ENCODE data around the gene SYT1. TPM values are rescaled to one million over a fixed set of nuclear protein-coding genes. Genes with fewer than 3 reads are reported as not detected.

SYT1 gene
- total and polyA plus RNA-seq, 2 donors (not counting 3 experiments of a cell fraction or from before 2014, with no cell fraction given): 3.2 to 15.3 TPM

- H3K79me2 ChIP-seq (ENCODE audit: control insufficient read depth, insufficient read depth, low read length): no peaks in the 10 kb centered on the region
- no peak overlapping the region for H3K4me3 ChIP-seq (replicated peaks in 1 of 3; ENCODE audit: insufficient read depth in 1 of 3, low read depth in 1 of 3, low read length in 3 of 3)
- FAIRE-seq (no peak), DNase-seq (ENCODE audit: low read depth, low spot score) (no peak)
- no peaks in the 10 kb centered on the region for H3K36me3 ChIP-seq (ENCODE audit: control insufficient read depth in 2 of 2, extremely low read depth in 1 of 2, insufficient read depth in 2 of 2, low read length in 2 of 2)
- H3K9me1 ChIP-seq (replicated peaks; ENCODE audit: control insufficient read depth, extremely low read depth, insufficient read depth, low read length): no peaks in the 10 kb centered on the region
- no peaks in the 10 kb centered on the region for H3K9me3 ChIP-seq (replicated peaks; ENCODE audit: control insufficient read depth, insufficient read depth, low read length)
- no peak overlapping the region for H2AFZ ChIP-seq (ENCODE audit: low read depth, low read length)
- ChIA-PET POLR2A (no interaction called here), CTCF (interaction anchor here (0.7 kb wide), 1 partner anchor 43 kb away, joined by 3 read pairs; no protein-coding TSS in a partner anchor)
- no peaks in the 10 kb centered on the region for H4K20me1 ChIP-seq (replicated peaks; ENCODE audit: control insufficient read depth, extremely low read depth, insufficient read depth, low read length)
- H3K27me3 ChIP-seq (ENCODE audit: control insufficient read depth in 2 of 2, insufficient read depth in 2 of 2, low read length in 2 of 2): no peaks in the 10 kb centered on the region
- H3K9ac ChIP-seq (replicated peaks; ENCODE audit: extremely low read depth, insufficient read depth, low read length): no peak overlapping the region
- dilution Hi-C loops (cut with MboI; ENCODE audit: extremely low pct_ligation_motif_present, low sequenced_read_pairs) (no loop called here), intact Hi-C loops (cut with micrococcal nuclease) (no loop called here)
- no peak for TF ChIP-seq EZH2 (IDR thresholded peaks at IDR 0.05; ENCODE audit: borderline replicate concordance, low read depth, low read length, severe bottlenecking)
- TF ChIP-seq MYC (IDR thresholded peaks at IDR 0.05; ENCODE audit: low read depth, low read length): no peak
- TF ChIP-seq GATA2 (IDR thresholded peaks at IDR 0.05; ENCODE audit: insufficient read depth, insufficient read length, low read depth, low read length): no peak
- TF ChIP-seq JUN (IDR thresholded peaks at IDR 0.05; ENCODE audit: borderline replicate concordance, insufficient read depth, insufficient read length, low read depth): no peak
- TF ChIP-seq POLR2A (IDR thresholded peaks at IDR 0.05; ENCODE audit: low read depth, low read length): no peak
- no peak for TF ChIP-seq FOS (IDR thresholded peaks at IDR 0.05; ENCODE audit: borderline replicate concordance, insufficient read depth, low read length)
- TF ChIP-seq MAX (IDR thresholded peaks at IDR 0.05; ENCODE audit: insufficient read depth, insufficient read length): no peak
- TF ChIP-seq CTCF (IDR thresholded peaks at IDR 0.05; ENCODE audit: extremely low read depth in 1 of 2, insufficient read depth in 1 of 2, low read depth in 1 of 2, low read length in 2 of 2): no peak
- no peak for TF ChIP-seq POLR2AphosphoS5 (IDR thresholded peaks at IDR 0.05; ENCODE audit: insufficient read depth, low read depth, low read length)
- no peaks in the 10 kb centered on the region for H3K4me1 ChIP-seq (ENCODE audit: control insufficient read depth, extremely low read depth, insufficient read depth, low read length)
- no peak overlapping the region for H3K27ac ChIP-seq (ENCODE audit: insufficient read depth, low read depth, low read length)
- no peak overlapping the region for H3K4me2 ChIP-seq (ENCODE audit: insufficient read depth, low read length)
- BruUV-seq (replicated peaks): no TSS peak
Observed at GRCh38 chr12:78961171-78961570, 96.6 kb downstream of the SYT1 start.

All from endothelial cell of umbilical vein (primary cell).